Neuronal stem cell (in vitro differentiated cells): ENCODE data around the gene AP1G2.
"Not testable (repeated sequence)": the region's sequence is repeated elsewhere in the genome, so short reads cannot be mapped to it uniquely, and the experiment has no call there.

Experiments
- DNase-seq: peaks from one replicate; pipeline ENCODE4 v3.0.0-alpha.2; 2013; ENCODE audit warnings: low spot score
- H2AFZ ChIP-seq: one replicate; pipeline ENCODE4 v1.6.1; 2013; ENCODE audit warnings: mild to moderate bottlenecking, low read length, inconsistent platforms
- H2AK5ac ChIP-seq: 2 replicates; pipeline ENCODE4 v1.6.1; 2013; ENCODE audit warnings: low read depth, mild to moderate bottlenecking, inconsistent platforms, low read length, moderate library complexity, mixed read lengths
- H2BK120ac ChIP-seq: 2 replicates; pipeline ENCODE4 v1.6.1; 2013; ENCODE audit warnings: low read depth, mild to moderate bottlenecking, inconsistent platforms, low read length, moderate library complexity, mixed read lengths
- H2BK12ac ChIP-seq: one replicate; pipeline ENCODE4 v1.6.1; 2013; ENCODE audit warnings: low read length, inconsistent platforms
- H2BK15ac ChIP-seq: 2 replicates; pipeline ENCODE4 v1.6.1; 2013; ENCODE audit warnings: mild to moderate bottlenecking, low read length, inconsistent platforms, mixed read lengths
- H2BK5ac ChIP-seq: one replicate; pipeline ENCODE4 v1.6.1; 2013; ENCODE audit warnings: inconsistent platforms, mild to moderate bottlenecking, low read length, moderate library complexity
- H3K14ac ChIP-seq: one replicate; pipeline ENCODE4 v1.6.1; 2013; ENCODE audit warnings: low read length, inconsistent platforms
- H3K18ac ChIP-seq: 2 replicates; pipeline ENCODE4 v1.6.1; 2013; ENCODE audit warnings: low read length, inconsistent platforms
- H3K23ac ChIP-seq: 2 replicates; pipeline ENCODE4 v1.6.1; 2013; ENCODE audit warnings: low read depth, mild to moderate bottlenecking, mixed read lengths, low read length, inconsistent platforms; ENCODE audit not compliant: poor library complexity
- H3K27ac ChIP-seq: replicated peaks from 3 replicates; pipeline ENCODE4 v1.5.1; 2013; ENCODE audit warnings: low read length, inconsistent platforms
- H3K27me3 ChIP-seq, 3 experiments: 2 replicates each; pipeline ENCODE4 v1.6.1; 2013; ENCODE audit warnings: low read length in 3 of 3, mild to moderate bottlenecking in 2 of 3, inconsistent platforms in 1 of 3, low read depth in 1 of 3, mixed read lengths in 1 of 3, moderate library complexity in 1 of 3; ENCODE audit not compliant: control insufficient read depth in 3 of 3, insufficient read depth in 3 of 3
- H3K36me3 ChIP-seq, 2 donors: replicated peaks in 1 of 2; 2 replicates each; pipeline ENCODE4 v1.6.1; 2013; ENCODE audit warnings: low read length in 2 of 2; ENCODE audit not compliant: control insufficient read depth in 2 of 2, insufficient read depth in 2 of 2
- H3K4ac ChIP-seq: 2 replicates; pipeline ENCODE4 v1.6.1; 2013; ENCODE audit warnings: inconsistent platforms, mild to moderate bottlenecking, low read length, moderate library complexity
- H3K4me1 ChIP-seq, 2 donors: 1 replicate in 1 of 2; 2 replicates in 1 of 2; pipeline ENCODE4 v1.6.1; 2013; ENCODE audit warnings: low read length in 2 of 2, low read depth in 1 of 2; ENCODE audit not compliant: control insufficient read depth in 2 of 2, insufficient read depth in 1 of 2
- H3K4me2 ChIP-seq: one replicate; pipeline ENCODE4 v1.6.1; 2013; ENCODE audit warnings: mild to moderate bottlenecking, low read length, inconsistent platforms; ENCODE audit not compliant: insufficient read depth, poor library complexity, severe bottlenecking
- H3K4me3 ChIP-seq, 2 donors: 2 replicates each; pipeline ENCODE4 v1.5.1; 2013; ENCODE audit warnings: low read length in 2 of 2, mild to moderate bottlenecking in 2 of 2, inconsistent platforms in 1 of 2, moderate library complexity in 1 of 2
- H3K79me1 ChIP-seq: one replicate; pipeline ENCODE4 v1.6.1; 2013; ENCODE audit warnings: low read depth, mild to moderate bottlenecking, inconsistent platforms, low read length, moderate library complexity
- H3K9ac ChIP-seq: one replicate; pipeline ENCODE4 v1.6.1; 2013; ENCODE audit warnings: mild to moderate bottlenecking, low read depth, low read length, inconsistent platforms; ENCODE audit not compliant: poor library complexity
- H3K9me3 ChIP-seq, 2 donors: replicated peaks in 1 of 2; 2 replicates each; pipeline versions ENCODE3 to v1.6.1; 2013; ENCODE audit warnings: low read length in 2 of 2, mild to moderate bottlenecking in 2 of 2, inconsistent platforms in 1 of 2, low read depth in 1 of 2, mixed read lengths in 1 of 2, moderate library complexity in 1 of 2; ENCODE audit not compliant: control insufficient read depth in 2 of 2, insufficient read depth in 1 of 2
- H4K8ac ChIP-seq: one replicate; pipeline ENCODE4 v1.6.1; 2013; ENCODE audit warnings: low read depth, mild to moderate bottlenecking, inconsistent platforms, low read length, moderate library complexity
- H4K91ac ChIP-seq: one replicate; pipeline ENCODE4 v1.6.1; 2013; ENCODE audit warnings: low read length, low read depth, mild to moderate bottlenecking, inconsistent platforms; ENCODE audit not compliant: poor library complexity
- WGBS, 2 donors: extraction: QIAGEN DNeasy Blood & Tissue Kit; methylation state at CpG; one replicate each; pipeline ENCODE4 v1.1.7; 2013; ENCODE audit warnings: missing lambda C conversion rate in 2 of 2, mixed read lengths in 1 of 2; ENCODE audit not compliant: insufficient read length in 2 of 2, insufficient replicate concordance in 1 of 2; ENCODE audit errors: extremely low coverage in 2 of 2; 5-methylcytosine and 5-hydroxymethylcytosine counted together

Gene AP1G2

DNA sequence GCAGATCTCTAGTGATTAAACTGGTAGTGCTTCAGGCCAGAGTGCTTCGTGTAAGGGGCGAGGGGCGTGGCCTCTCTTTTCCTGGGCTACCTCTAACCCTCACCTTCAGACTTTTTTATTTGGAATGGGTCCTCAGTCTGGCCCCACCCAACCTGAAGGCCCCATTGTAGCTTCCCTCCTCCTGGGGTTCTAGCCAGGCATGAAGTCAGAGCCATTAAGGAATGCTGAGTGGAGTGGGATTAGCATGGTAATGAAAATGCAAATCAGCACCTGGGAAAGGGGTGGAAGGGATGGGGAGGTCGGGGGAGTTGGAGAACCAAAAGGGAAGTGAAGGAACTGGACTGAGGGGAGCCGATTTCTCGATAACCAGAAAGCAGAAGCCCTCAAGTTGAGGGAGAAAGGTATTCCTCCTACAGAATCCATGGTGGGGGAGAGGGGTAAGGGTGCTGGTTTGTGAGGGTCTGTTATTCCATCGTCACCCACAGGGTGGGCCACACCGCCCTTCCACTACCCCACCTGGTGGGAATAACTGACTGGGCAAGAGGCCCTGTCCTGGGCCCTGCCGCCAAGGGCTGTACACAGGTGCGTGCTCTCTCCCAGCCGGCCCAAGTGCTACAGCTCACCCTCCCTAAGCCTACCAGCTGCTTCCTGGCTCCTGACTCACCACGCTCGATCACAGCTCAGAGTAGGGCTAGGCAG, 30.1 kb downstream of the AP1G2 start:
- Histone ChIP-seq H3K4me1 (peaks cover 8 to 21% of the 10 kb centered on the region in 2 donors), H2BK5ac (no peak overlapping the region), H3K27me3 (no peaks in the 10 kb centered on the region), H4K8ac (no peak overlapping the region), H3K4me3 (no peak overlapping the region), H3K4ac (no peak overlapping the region), H3K23ac (no peak overlapping the region), H3K18ac (peak overlapping the region; percentile 15), H2BK15ac (no peak overlapping the region), H3K36me3 (peaks cover 15 to 20% of the 10 kb centered on the region in 2 donors), H3K9ac (no peak overlapping the region), H3K14ac (no peak overlapping the region), H2AK5ac (no peak overlapping the region), H3K9me3 (no peaks in the 10 kb centered on the region), H3K4me2 (no peak overlapping the region), H2BK120ac (no peak overlapping the region), H2BK12ac (no peak overlapping the region), H3K79me1 (peaks cover 4% of the 10 kb centered on the region), H2AFZ (no peak overlapping the region), H4K91ac (no peak overlapping the region), H3K27ac (no peak overlapping the region)
- no peak for DNase-seq
- no CpG with 5 or more reads among the region's 13 CpGs for WGBS, 2 donors

DNA sequence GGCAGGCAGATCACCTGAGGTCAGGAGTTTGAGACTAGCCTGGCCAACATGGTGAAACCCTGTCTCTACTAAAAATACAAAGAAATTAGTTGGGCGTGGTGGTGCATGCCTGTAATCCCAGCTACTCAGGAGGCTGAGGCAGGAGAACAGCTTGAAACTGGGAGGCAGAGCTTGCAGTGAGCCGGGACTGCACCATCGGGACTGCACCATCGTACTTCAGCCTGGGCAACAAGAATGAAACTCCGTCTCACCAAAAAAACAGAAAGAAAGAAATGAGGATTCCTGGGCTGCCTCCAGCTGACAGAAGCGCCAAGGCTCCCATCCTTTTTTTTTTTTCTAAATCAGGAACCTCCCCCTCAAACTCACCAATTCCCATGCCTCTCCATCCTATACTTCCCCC, 30.7 kb downstream of the AP1G2 start:
- not testable (repeated sequence) for H3K18ac ChIP-seq, DNase-seq, H3K14ac ChIP-seq, H3K79me1 ChIP-seq, H3K4me3 ChIP-seq, H2BK12ac ChIP-seq, H2BK120ac ChIP-seq, H3K4me2 ChIP-seq, H2AFZ ChIP-seq, H4K8ac ChIP-seq, H3K23ac ChIP-seq, H3K27ac ChIP-seq, H4K91ac ChIP-seq, H2BK5ac ChIP-seq, H3K27me3 ChIP-seq, H2AK5ac ChIP-seq, H2BK15ac ChIP-seq, H3K9ac ChIP-seq, H3K9me3 ChIP-seq, H3K4ac ChIP-seq
- H3K4me1 ChIP-seq: peaks cover 8 to 21% of the 10 kb centered on the region in 2 donors
- H3K36me3 ChIP-seq: peaks cover 18% of the 10 kb centered on the region in 2 donors
- no CpG with 5 or more reads among the region's 6 CpGs for WGBS, 2 donors

DNA sequence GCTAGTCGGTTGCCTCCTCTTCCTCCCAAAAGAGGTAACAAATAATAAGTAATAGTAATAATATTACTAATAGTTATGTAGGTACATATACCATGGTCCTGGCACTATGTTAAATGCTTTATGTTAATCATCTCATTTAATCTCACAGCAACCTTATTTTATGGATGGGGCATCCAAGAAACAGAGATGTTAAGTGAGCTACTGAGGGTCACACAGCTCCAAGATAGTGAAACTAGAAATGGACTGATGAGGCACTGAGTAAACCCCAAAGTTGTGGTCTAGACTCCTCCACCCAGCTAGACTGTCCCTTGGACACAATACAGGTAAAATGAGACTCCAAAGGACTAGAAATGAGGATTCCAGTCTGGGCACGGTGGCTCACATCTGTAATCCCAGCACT, 31.1 kb downstream of the AP1G2 start:
- Histone ChIP-seq H3K4me3 (no peak overlapping the region), H3K4me1 (peaks cover 8 to 21% of the 10 kb centered on the region in 2 donors), H3K36me3 (peaks cover 18 to 19% of the 10 kb centered on the region in 2 donors), H3K79me1 (peaks cover 6% of the 10 kb centered on the region), H3K14ac (no peak overlapping the region), H2AFZ (no peak overlapping the region), H2BK5ac (no peak overlapping the region), H2BK12ac (no peak overlapping the region), H3K27ac (no peak overlapping the region), H3K9me3 (no peaks in the 10 kb centered on the region), H3K23ac (no peak overlapping the region), H4K91ac (no peak overlapping the region), H3K18ac (no peak overlapping the region), H4K8ac (no peak overlapping the region), H3K27me3 (no peaks in the 10 kb centered on the region), H3K4me2 (no peak overlapping the region), H2BK15ac (no peak overlapping the region), H2AK5ac (no peak overlapping the region), H3K9ac (no peak overlapping the region), H3K4ac (no peak overlapping the region), H2BK120ac (no peak overlapping the region)
- no CpG with 5 or more reads among the region's 2 CpGs for WGBS, 2 donors
- DNase-seq: no peak

DNA sequence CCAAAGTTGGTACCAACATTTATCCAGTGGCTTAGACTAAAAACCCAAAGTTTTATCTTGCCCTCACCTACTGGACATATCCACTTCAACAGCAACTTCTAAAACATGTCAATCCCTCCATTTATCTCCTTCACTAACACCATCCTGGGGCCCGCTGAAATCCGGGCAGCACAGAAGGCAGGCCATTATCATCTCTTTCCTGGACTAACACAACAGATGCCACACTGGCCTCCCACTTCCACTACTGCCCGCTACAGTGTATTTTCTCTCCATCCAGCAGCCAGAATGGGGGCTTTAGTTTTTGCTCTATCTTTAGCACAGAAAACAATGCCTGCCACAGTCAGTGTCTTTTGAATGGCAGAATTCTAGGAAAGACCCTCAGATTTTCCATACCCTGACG, 31.6 kb downstream of the AP1G2 start:
- WGBS, 2 donors: no CpG with 5 or more reads among the region's 4 CpGs
- Histone ChIP-seq H3K79me1 (peaks cover 7% of the 10 kb centered on the region), H3K23ac (no peak overlapping the region)

More for the DNA sequence above, 31.6 kb downstream of the AP1G2 start:
- Histone ChIP-seq H2AK5ac (no peak overlapping the region), H2BK5ac (no peak overlapping the region), H3K4ac (no peak overlapping the region), H4K8ac (no peak overlapping the region), H3K36me3 (peaks cover 18 to 21% of the 10 kb centered on the region in 2 donors), H2BK120ac (no peak overlapping the region), H2AFZ (no peak overlapping the region), H3K4me2 (no peak overlapping the region), H4K91ac (no peak overlapping the region), H2BK12ac (no peak overlapping the region), H3K14ac (no peak overlapping the region), H3K9ac (no peak overlapping the region), H3K4me3 (no peak overlapping the region), H3K27me3 (no peaks in the 10 kb centered on the region), H3K9me3 (no peaks in the 10 kb centered on the region), H3K18ac (no peak overlapping the region), H3K4me1 (peaks cover 8 to 21% of the 10 kb centered on the region in 2 donors), H2BK15ac (no peak overlapping the region), H3K27ac (no peak overlapping the region)
- DNase-seq: no peak
